ENCODE data around the gene ZNF341. TPM values are rescaled to one million over a fixed set of nuclear protein-coding genes. Genes with fewer than 3 reads are reported as not detected.

ZNF341 gene
- total and polyA plus RNA-seq, 9 of the 15 experiments (the other 6 are each of a cell fraction or from before 2014, with no cell fraction given), result 0.08 to 2.6 (median 1.0) TPM

DNA sequence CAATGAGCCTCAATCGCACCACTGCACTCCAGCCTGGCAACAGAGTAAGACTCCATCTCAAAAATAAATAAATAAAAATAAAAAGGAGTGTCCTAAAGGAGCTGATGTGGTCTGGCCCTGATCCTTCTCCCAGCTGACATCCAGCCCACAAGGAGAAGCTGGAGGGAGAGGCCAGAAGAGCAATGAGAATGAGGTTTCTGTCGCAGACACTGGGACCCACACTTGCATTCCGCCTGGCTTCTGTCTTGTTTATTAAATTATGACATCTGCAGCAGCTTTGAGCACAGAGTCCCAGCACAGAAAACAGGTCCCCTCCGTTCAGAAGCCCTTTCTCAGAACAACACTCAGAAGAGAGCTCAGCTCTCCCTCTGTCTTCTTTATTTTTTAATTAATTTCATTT lies 35.3 kb upstream of the ZNF341 start:
- Histone ChIP-seq H3K27ac (ENCODE audit: extremely low read depth, low read depth, low read length) (no peak overlapping the region), H4K20me1 (replicated peaks; ENCODE audit: control insufficient read depth, insufficient read depth, low read length) (no peaks in the 10 kb centered on the region), H3K9me3 (replicated peaks; ENCODE audit: control insufficient read depth, insufficient read depth, low read depth, low read length) (no peaks in the 10 kb centered on the region), H3K36me3 (ENCODE audit: control insufficient read depth, insufficient read depth, low read length) (no peaks in the 10 kb centered on the region), H3K27me3 (ENCODE audit: control insufficient read depth in 2 of 2, insufficient read depth in 2 of 2, low read length in 2 of 2) (no peaks in the 10 kb centered on the region), H3K9me1 (ENCODE audit: control insufficient read depth, insufficient read depth, low read length) (no peaks in the 10 kb centered on the region), H3K4me2 (ENCODE audit: insufficient read depth, low read length) (no peak overlapping the region), H3K4me1 (replicated peaks in 1 of 2; ENCODE audit: control insufficient read depth in 2 of 2, insufficient read depth in 2 of 2, low read length in 2 of 2) (peaks cover 2 to 4% of the 10 kb centered on the region in 2 experiments; a peak in 3 of 5 replicates), H3K9ac (ENCODE audit: insufficient read depth in 1 of 2, low read depth in 2 of 2, low read length in 2 of 2) (no peak overlapping the region), H3K4me3 (no peak overlapping the region), H3K79me2 (ENCODE audit: control insufficient read depth, insufficient read depth, low read length) (no peaks in the 10 kb centered on the region), H2AFZ (ENCODE audit: low read depth, low read length) (no peak overlapping the region)
- 68% methylated on average over 4 of the region's 4 CpGs for WGBS (ENCODE audit: insufficient coverage, low coverage, missing lambda C conversion rate)
- FAIRE-seq (no peak), DNase-seq (ENCODE audit: extremely low read depth in 1 of 4, low spot score in 3 of 4) (no peak), ATAC-seq (no peak)
- no TSS peak for BruUV-seq (replicated peaks)
- intact Hi-C loops (cut with micrococcal nuclease), result no loop called here
- in situ Hi-C loops (cut with MboI), result no loop called here
- POLR2A ChIA-PET, result interaction anchor here (0.6 to 1.3 kb wide), 4 partner anchors 9 to 867 kb away, joined by 3 to 4 read pairs (median 4); no protein-coding TSS in a partner anchor
- CTCF ChIA-PET (ENCODE audit: low intra/inter-chr PET ratio), result no interaction called here
- TF ChIP-seq, protein P1, sequence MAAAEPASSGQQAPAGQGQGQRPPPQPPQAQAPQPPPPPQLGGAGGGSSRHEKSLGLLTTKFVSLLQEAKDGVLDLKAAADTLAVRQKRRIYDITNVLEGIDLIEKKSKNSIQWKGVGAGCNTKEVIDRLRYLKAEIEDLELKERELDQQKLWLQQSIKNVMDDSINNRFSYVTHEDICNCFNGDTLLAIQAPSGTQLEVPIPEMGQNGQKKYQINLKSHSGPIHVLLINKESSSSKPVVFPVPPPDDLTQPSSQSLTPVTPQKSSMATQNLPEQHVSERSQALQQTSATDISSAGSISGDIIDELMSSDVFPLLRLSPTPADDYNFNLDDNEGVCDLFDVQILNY (CRISPR knock-in tag; IDR thresholded peaks at IDR 0.05), result no peak
- TF ChIP-seq JUNB (CRISPR knock-in tag; conservative IDR thresholded peaks at IDR 0.05) (no peak), HDAC1 (IDR thresholded peaks at IDR 0.05) (no peak), ZNF324 (CRISPR knock-in tag; IDR thresholded peaks at IDR 0.05) (no peak), MCM5 (IDR thresholded peaks at IDR 0.05; ENCODE audit: low read depth) (no peak), MED1 (CRISPR knock-in tag; IDR thresholded peaks at IDR 0.05; ENCODE audit: borderline replicate concordance) (no peak), ZNF584 (CRISPR knock-in tag; IDR thresholded peaks at IDR 0.05; ENCODE audit: low read depth) (no peak), MCM3 (IDR thresholded peaks at IDR 0.05) (no peak), PHB (CRISPR knock-in tag; IDR thresholded peaks at IDR 0.05) (no peak), PHF20 (IDR thresholded peaks at IDR 0.05; ENCODE audit: partially characterized antibody) (no peak), PHF21A (IDR thresholded peaks at IDR 0.05; ENCODE audit: borderline replicate concordance, low read depth) (no peak), NCOA4 (IDR thresholded peaks at IDR 0.05; ENCODE audit: partially characterized antibody) (no peak), ZNF134 (CRISPR knock-in tag; conservative IDR thresholded peaks at IDR 0.05) (no peak), ZNF23 (CRISPR knock-in tag; IDR thresholded peaks at IDR 0.05) (no peak)
- TF ChIP-seq, protein P2, sequence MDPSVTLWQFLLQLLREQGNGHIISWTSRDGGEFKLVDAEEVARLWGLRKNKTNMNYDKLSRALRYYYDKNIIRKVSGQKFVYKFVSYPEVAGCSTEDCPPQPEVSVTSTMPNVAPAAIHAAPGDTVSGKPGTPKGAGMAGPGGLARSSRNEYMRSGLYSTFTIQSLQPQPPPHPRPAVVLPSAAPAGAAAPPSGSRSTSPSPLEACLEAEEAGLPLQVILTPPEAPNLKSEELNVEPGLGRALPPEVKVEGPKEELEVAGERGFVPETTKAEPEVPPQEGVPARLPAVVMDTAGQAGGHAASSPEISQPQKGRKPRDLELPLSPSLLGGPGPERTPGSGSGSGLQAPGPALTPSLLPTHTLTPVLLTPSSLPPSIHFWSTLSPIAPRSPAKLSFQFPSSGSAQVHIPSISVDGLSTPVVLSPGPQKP (CRISPR knock-in tag; IDR thresholded peaks at IDR 0.05), result no peak
- TF ChIP-seq, protein P3, sequence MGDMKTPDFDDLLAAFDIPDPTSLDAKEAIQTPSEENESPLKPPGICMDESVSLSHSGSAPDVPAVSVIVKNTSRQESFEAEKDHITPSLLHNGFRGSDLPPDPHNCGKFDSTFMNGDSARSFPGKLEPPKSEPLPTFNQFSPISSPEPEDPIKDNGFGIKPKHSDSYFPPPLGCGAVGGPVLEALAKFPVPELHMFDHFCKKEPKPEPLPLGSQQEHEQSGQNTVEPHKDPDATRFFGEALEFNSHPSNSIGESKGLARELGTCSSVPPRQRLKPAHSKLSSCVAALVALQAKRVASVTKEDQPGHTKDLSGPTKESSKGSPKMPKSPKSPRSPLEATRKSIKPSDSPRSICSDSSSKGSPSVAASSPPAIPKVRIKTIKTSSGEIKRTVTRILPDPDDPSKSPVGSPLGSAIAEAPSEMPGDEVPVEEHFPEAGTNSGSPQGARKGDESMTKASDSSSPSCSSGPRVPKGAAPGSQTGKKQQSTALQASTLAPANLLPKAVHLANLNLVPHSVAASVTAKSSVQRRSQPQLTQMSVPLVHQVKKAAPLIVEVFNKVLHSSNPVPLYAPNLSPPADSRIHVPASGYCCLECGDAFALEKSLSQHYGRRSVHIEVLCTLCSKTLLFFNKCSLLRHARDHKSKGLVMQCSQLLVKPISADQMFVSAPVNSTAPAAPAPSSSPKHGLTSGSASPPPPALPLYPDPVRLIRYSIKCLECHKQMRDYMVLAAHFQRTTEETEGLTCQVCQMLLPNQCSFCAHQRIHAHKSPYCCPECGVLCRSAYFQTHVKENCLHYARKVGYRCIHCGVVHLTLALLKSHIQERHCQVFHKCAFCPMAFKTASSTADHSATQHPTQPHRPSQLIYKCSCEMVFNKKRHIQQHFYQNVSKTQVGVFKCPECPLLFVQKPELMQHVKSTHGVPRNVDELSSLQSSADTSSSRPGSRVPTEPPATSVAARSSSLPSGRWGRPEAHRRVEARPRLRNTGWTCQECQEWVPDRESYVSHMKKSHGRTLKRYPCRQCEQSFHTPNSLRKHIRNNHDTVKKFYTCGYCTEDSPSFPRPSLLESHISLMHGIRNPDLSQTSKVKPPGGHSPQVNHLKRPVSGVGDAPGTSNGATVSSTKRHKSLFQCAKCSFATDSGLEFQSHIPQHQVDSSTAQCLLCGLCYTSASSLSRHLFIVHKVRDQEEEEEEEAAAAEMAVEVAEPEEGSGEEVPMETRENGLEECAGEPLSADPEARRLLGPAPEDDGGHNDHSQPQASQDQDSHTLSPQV (IDR thresholded peaks at IDR 0.05), result no peak
- TF ChIP-seq, protein P4, sequence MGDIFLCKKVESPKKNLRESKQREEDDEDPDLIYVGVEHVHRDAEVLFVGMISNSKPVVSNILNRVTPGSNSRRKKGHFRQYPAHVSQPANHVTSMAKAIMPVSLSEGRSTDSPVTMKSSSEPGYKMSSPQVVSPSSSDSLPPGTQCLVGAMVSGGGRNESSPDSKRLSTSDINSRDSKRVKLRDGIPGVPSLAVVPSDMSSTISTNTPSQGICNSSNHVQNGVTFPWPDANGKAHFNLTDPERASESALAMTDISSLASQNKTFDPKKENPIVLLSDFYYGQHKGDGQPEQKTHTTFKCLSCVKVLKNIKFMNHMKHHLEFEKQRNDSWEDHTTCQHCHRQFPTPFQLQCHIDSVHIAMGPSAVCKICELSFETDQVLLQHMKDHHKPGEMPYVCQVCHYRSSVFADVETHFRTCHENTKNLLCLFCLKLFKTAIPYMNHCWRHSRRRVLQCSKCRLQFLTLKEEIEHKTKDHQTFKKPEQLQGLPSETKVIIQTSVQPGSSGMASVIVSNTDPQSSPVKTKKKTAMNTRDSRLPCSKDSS (IDR thresholded peaks at IDR 0.05; ENCODE audit: low read depth, partially characterized antibody), result no peak

Measured in K562 (cell line).